T-helper 1 cell (primary cell): ENCODE data around the gene SLC30A10.
"Not testable (repeated sequence)": the region's sequence is repeated elsewhere in the genome, so short reads cannot be mapped to it uniquely, and the experiment has no call there.

Experiments
- DNase-seq, 5 donors: peaks; one replicate each; pipeline ENCODE4 v3.0.0-alpha.2; 2012 to 2020

The SLC30A10 gene

GRCh38 chr1:219888667-219889066 lies 39.7 kb downstream of the SLC30A10 start:
- DNase-seq = not testable (repeated sequence)

DNA sequence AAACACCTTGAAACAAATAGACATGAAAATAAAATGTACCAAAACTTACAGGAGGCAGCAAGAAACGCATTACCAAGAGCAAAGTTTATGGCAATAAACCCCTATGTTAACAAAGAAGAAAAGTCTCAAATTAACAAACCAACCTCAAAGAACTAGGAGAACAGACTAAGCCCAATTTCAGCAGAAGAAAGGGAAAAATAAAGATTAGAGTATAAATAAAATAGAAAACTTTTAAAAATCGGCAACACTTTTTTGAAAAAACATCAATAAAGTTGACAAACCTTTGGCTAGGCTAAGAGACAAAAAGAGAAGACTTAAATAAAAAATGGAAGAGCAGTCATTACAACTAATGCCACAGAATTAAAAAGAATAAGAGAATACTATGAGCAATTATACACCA lies 42.7 kb downstream of the SLC30A10 start:
- no peak for DNase-seq

DNA sequence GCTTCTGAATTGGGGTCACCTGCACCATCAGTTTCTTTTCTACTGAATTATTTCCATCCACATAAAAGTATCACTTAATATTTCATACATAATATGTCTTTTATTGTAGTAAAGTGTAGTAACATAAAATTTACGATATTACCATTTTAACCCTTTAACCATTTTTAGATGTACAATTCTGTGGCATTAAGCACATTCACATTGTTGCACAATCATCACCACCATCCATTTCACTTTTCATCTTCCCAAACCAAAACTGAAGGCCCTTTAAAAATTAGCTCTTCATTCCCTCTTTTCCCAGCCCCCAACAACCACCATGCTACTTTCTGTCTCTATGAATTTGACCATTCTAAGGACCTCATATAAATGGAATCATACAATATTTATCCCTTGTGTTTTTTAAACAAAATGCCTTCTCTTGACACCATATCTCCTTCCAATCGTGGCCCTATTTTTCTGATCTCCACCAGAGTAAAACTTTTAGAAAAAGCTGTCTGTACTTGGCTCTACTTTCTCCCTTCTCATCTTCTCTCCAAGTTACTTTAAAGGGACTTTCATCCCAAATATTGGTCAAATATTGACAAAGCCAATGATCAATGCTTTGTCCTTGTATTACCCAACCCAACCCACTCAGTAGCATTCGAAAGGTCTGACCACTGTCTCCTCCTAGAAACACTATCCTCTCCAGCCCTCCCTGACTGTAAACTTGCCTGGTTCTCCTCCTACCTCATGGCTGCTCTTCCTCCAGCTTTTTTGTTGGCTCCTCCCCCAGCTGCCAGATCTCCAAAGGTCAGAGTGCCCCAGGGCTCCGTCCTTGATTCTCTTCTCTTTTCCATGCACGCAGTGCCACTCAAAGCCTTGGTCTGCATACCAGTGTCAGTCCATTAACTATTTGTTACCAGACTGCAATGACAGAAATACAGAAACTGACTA lies 44.7 kb downstream of the SLC30A10 start:
- no peak for DNase-seq

DNA sequence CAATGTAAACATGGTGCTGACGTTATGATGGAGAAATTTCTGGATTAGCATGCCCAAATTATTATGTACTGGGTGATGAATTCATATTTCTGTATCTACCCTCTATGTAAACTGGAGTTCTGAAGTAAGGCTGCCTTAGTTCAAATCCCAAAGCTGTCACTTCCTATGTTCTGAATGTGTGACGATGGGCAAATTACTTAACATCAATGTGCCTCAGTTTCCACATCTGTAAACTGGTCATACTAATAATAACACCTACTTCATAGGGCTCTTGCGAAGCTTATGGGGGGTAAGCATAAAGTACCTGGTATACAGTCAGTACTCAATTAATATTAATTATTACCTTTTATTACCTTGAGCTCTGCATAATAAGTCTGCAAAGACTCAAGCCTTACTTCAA lies 45.6 kb downstream of the SLC30A10 start:
- DNase-seq = no peak

GRCh38 chr1:219882096-219882495 lies 46.3 kb downstream of the SLC30A10 start:
- no peak for DNase-seq

DNA sequence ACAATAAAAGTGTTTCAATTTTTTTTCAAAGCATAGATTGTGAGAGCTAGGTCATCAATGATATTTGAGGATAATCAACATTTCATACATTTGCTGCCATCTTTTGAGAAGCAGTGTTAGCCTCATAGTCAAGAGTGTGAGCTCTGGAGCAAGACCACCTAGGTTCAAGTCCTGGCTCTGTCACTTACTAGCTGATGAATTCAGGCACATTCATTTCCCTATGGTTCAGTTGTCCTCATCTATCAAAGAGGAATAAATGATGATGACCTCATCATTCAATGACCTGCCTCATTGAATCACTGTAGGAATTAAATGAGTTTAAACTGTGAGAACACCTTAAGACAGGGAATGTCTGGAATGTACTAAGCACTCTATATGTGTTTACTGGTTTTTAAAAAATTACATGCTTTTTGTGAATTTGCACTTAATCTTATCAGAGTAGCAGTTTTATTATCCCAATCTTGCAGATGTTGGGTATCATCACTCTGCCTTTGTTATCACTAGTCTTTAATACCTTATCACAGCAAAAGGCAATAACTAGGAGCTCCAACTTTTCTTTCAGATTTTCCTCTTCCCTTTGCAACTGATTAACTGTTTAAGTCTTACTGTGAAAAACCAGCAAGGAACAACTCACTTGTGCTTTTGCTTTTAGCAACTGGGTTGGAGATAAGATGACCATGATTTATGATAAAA lies 47.4 kb downstream of the SLC30A10 start:
- DNase-seq = no peak

GRCh38 chr1:219876798-219877209 lies 51.6 kb downstream of the SLC30A10 start:
- DNase-seq = no peak

- no peak for DNase-seq
Observed at GRCh38 chr1:219875860-219876259, 52.5 kb downstream of the SLC30A10 start.

- not testable (repeated sequence) for DNase-seq
Observed at GRCh38 chr1:219872538-219872937, 55.8 kb downstream of the SLC30A10 start.

- DNase-seq = no peak
Observed at GRCh38 chr1:219871427-219872057, 56.8 kb downstream of the SLC30A10 start.

DNA sequence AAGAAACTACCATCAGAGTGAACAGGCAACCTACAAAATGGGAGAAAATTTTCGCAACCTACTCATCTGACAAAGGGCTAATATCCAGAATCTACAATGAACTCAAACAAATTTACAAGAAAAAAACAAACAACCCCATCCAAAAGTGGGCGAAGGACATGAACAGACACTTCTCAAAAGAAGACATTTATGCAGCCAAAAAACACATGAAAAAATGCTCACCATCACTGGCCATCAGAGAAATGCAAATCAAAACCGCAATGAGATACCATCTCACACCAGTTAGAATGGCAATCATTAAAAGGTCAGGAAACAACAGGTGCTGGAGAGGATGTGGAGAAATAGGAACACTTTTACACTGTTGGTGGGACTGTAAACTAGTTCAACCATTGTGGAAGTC lies 59.7 kb downstream of the SLC30A10 start:
- not testable (repeated sequence) for DNase-seq
